Panc1 (cell line): Measurements from ENCODE around the gene CNKSR2. TPM values are rescaled to one million over a fixed set of nuclear protein-coding genes. Genes with fewer than 3 reads are reported as not detected.

Experiments
- ATAC-seq: fragments of 200-7000 bp; cut with Tn5 transposase; 2 replicates; pipeline ENCODE4 v1.9.1; 2020; ENCODE audit warnings: mild to moderate bottlenecking, moderate library complexity
- BruUV-seq: library from RNA; stranded (reverse); fragments of 400-500 nt; replicated peaks from 2 replicates; lab custom pipeline; 2021; lab: Mats Ljungman, UMichigan
- CTCF ChIA-PET: fragments of 300-600 bp; sonication (Branson Sonifier 250); formaldehyde crosslinking; loops from one replicate; lab custom pipeline; 2022; ENCODE audit warnings: antibody characterized with exemption; lab: Charles Lee
- POLR2A ChIA-PET: fragments of 300-600 bp; sonication (Branson Sonifier 250); formaldehyde crosslinking; loops from one replicate; lab custom pipeline; 2022; ENCODE audit warnings: antibody characterized with exemption; lab: Charles Lee
- DNase-seq: peaks from one replicate; pipeline ENCODE4 v3.0.0-alpha.2; 2010; ENCODE audit warnings: low read depth, low spot score
- H3K27ac ChIP-seq: 2 replicates; pipeline ENCODE4 v1.5.1; 2011; ENCODE audit warnings: mild to moderate bottlenecking, low read length, inconsistent platforms
- H3K27me3 ChIP-seq: fragments of 200-500 bp; sonication (Bioruptor generic); 2 replicates; pipeline ENCODE4 v1.6.0; 2014; ENCODE audit warnings: low read length, inconsistent platforms; ENCODE audit not compliant: control insufficient read depth, insufficient read depth
- H3K36me3 ChIP-seq: fragments of 200-500 bp; sonication (Bioruptor generic); 2 replicates; pipeline ENCODE4 v1.5.1; 2014; ENCODE audit warnings: inconsistent platforms, mild to moderate bottlenecking, low read length, moderate library complexity; ENCODE audit not compliant: control insufficient read depth, insufficient read depth
- H3K4me1 ChIP-seq: 2 replicates; pipeline ENCODE4 v1.5.1; 2011; ENCODE audit warnings: inconsistent platforms, mild to moderate bottlenecking, low read length, moderate library complexity; ENCODE audit not compliant: control insufficient read depth, insufficient read depth
- H3K4me3 ChIP-seq, 2 experiments: 2 replicates each; pipeline ENCODE4 v1.5.1; 2011 to 2012; ENCODE audit warnings: low read depth in 2 of 2, low read length in 2 of 2, mild to moderate bottlenecking in 2 of 2, inconsistent platforms in 1 of 2, moderate library complexity in 1 of 2
- H3K9me3 ChIP-seq: fragments of 200-500 bp; sonication (Bioruptor generic); 2 replicates; pipeline ENCODE4 v1.5.1; 2014; ENCODE audit warnings: low read depth, mild to moderate bottlenecking, inconsistent platforms, low read length, moderate library complexity; ENCODE audit not compliant: control insufficient read depth, insufficient read depth
- POLR2AphosphoS5 ChIP-seq: IDR thresholded peaks from 2 replicates; pipeline ENCODE4 v1.6.1; 2012; ENCODE audit warnings: mild to moderate bottlenecking, low read depth, low read length, moderate library complexity
- SIN3A ChIP-seq: IDR thresholded peaks from 2 replicates; pipeline ENCODE4 v1.6.1; 2012; ENCODE audit warnings: low read depth, mild to moderate bottlenecking, low read length, moderate library complexity, borderline replicate concordance; ENCODE audit not compliant: insufficient read depth
- TCF7L2 ChIP-seq: IDR thresholded peaks from 2 replicates; pipeline ENCODE4 v1.6.1; 2011; ENCODE audit warnings: mild to moderate bottlenecking, low read depth, low read length, inconsistent platforms
- in situ Hi-C: cut with HindIII; loops from 2 replicates; pipeline ENCODE4 v1.10.0; 2016; ENCODE audit warnings: low sequenced_read_pairs, low pct_unique_long_range_greater_than_20kb
- intact Hi-C: fragments of 100-400 bp; cut with micrococcal nuclease; formaldehyde crosslinking; loops from one replicate; pipeline ENCODE4 v1.10.0; 2022; ENCODE audit not compliant: unreplicated experiment
- total RNA-seq: library from RNA; stranded (reverse); gene quantifications from one replicate; pipeline ENCODE4 v1.2.1, GENCODE V29; 2021; ENCODE audit not compliant: unreplicated experiment
- TF ChIP-seq, protein P1 (sequence below), 2 experiments: IDR thresholded peaks; 2 replicates each; pipeline ENCODE4 v1.6.1; 2011 to 2012; ENCODE audit warnings: low read depth in 2 of 2, control low read depth in 1 of 2, low read length in 1 of 2, mild to moderate bottlenecking in 1 of 2, moderate library complexity in 1 of 2; ENCODE audit not compliant: insufficient read depth in 1 of 2
- TF ChIP-seq, protein P2 (sequence below): fragments of 450-650 bp; IDR thresholded peaks from 2 replicates; pipeline ENCODE4 v1.5.1; 2017; ENCODE audit warnings: mild to moderate bottlenecking

Gene CNKSR2
- total RNA-seq, 1 experiment from 2014 or later, result not detected

DNA sequence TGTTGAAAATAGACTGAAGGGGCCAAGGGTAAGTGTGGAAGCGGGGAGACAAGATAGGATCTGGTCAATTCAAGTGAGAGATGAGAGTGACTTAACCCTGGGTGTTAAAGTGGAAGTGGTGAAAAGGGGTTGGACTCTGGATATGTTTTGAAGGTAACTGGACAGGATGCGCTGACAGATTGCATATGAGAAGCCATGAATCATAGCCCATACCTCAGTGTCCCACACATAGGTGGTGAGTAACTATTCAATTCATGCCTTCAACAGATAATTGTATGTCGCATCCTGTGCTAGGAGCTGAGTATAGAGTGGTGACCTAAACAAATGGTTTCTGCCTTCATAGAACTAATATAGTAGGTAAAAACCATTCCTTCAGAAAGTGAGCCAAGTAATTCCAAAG, 207.3 kb downstream of the CNKSR2 start:
- TF ChIP-seq, protein P1, sequence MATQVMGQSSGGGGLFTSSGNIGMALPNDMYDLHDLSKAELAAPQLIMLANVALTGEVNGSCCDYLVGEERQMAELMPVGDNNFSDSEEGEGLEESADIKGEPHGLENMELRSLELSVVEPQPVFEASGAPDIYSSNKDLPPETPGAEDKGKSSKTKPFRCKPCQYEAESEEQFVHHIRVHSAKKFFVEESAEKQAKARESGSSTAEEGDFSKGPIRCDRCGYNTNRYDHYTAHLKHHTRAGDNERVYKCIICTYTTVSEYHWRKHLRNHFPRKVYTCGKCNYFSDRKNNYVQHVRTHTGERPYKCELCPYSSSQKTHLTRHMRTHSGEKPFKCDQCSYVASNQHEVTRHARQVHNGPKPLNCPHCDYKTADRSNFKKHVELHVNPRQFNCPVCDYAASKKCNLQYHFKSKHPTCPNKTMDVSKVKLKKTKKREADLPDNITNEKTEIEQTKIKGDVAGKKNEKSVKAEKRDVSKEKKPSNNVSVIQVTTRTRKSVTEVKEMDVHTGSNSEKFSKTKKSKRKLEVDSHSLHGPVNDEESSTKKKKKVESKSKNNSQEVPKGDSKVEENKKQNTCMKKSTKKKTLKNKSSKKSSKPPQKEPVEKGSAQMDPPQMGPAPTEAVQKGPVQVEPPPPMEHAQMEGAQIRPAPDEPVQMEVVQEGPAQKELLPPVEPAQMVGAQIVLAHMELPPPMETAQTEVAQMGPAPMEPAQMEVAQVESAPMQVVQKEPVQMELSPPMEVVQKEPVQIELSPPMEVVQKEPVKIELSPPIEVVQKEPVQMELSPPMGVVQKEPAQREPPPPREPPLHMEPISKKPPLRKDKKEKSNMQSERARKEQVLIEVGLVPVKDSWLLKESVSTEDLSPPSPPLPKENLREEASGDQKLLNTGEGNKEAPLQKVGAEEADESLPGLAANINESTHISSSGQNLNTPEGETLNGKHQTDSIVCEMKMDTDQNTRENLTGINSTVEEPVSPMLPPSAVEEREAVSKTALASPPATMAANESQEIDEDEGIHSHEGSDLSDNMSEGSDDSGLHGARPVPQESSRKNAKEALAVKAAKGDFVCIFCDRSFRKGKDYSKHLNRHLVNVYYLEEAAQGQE (IDR thresholded peaks at IDR 0.05; ENCODE audit: insufficient read depth in 1 of 2, low read depth in 2 of 2, low read length in 1 of 2), result no peak
- TF ChIP-seq, protein P2, sequence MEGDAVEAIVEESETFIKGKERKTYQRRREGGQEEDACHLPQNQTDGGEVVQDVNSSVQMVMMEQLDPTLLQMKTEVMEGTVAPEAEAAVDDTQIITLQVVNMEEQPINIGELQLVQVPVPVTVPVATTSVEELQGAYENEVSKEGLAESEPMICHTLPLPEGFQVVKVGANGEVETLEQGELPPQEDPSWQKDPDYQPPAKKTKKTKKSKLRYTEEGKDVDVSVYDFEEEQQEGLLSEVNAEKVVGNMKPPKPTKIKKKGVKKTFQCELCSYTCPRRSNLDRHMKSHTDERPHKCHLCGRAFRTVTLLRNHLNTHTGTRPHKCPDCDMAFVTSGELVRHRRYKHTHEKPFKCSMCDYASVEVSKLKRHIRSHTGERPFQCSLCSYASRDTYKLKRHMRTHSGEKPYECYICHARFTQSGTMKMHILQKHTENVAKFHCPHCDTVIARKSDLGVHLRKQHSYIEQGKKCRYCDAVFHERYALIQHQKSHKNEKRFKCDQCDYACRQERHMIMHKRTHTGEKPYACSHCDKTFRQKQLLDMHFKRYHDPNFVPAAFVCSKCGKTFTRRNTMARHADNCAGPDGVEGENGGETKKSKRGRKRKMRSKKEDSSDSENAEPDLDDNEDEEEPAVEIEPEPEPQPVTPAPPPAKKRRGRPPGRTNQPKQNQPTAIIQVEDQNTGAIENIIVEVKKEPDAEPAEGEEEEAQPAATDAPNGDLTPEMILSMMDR, result no peak
- no peak for TF ChIP-seq SIN3A
- TF ChIP-seq TCF7L2, result no peak
- TF ChIP-seq POLR2AphosphoS5, result no peak
- no TSS peak for BruUV-seq
- Histone ChIP-seq H3K4me1 (no peaks in the 10 kb centered on the region), H3K9me3 (no peaks in the 10 kb centered on the region), H3K27me3 (no peaks in the 10 kb centered on the region), H3K27ac (no peak overlapping the region), H3K36me3 (no peaks in the 10 kb centered on the region), H3K4me3 (no peak overlapping the region)
- intact Hi-C loops (no loop called here), in situ Hi-C loops (no loop called here)
- ATAC-seq (no peak), DNase-seq (no peak)
- ChIA-PET CTCF (no interaction called here), POLR2A (no interaction called here)

DNA sequence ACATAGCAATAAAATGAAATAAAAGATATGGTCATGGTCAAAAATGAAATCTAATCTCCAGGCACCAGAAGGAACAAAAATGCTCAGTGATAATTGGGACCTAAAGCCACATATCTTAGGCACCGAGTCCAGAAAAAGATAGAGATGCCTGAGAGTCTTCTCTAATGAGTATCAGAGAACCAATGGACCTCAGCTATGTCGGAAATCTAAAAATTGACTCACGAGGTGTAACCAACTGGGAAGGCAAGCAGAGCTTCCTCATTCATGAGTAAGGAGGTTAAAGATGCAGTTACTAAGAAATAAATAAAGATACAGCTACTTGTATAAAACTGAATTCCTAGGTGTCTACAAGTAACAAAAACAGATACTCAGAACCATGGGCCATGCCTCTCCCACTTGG, 211.8 kb downstream of the CNKSR2 start:
- ChIA-PET POLR2A (no interaction called here), CTCF (no interaction called here)

More for the DNA sequence above, 211.8 kb downstream of the CNKSR2 start:
- in situ Hi-C loops (no loop called here), intact Hi-C loops (no loop called here)
- Histone ChIP-seq H3K4me3 (no peak overlapping the region), H3K27me3 (no peaks in the 10 kb centered on the region), H3K36me3 (no peaks in the 10 kb centered on the region), H3K4me1 (no peaks in the 10 kb centered on the region), H3K27ac (no peak overlapping the region), H3K9me3 (no peaks in the 10 kb centered on the region)
- DNase-seq (no peak), ATAC-seq (no peak)
- TF ChIP-seq, protein P2, result no peak
- TF ChIP-seq SIN3A (no peak), POLR2AphosphoS5 (no peak), TCF7L2 (no peak)
- TF ChIP-seq, protein P1 (IDR thresholded peaks at IDR 0.05; ENCODE audit: insufficient read depth in 1 of 2, low read depth in 2 of 2, low read length in 1 of 2), result no peak
- BruUV-seq, result no TSS peak
